DND-41 (cell line): ENCODE data around the gene AGPAT1.

Source experiments
- CTCF ChIP-seq: IDR thresholded peaks from 2 replicates; pipeline ENCODE4 v1.5.1; 2012; ENCODE audit warnings: borderline replicate concordance, low read length, moderate library complexity, mild to moderate bottlenecking; ENCODE audit not compliant: poor library complexity, severe bottlenecking; ENCODE audit errors: extremely low read depth
- EZH2 ChIP-seq: IDR thresholded peaks from 3 replicates; pipeline ENCODE4 v1.6.1; 2012; ENCODE audit warnings: borderline replicate concordance, low read depth, mild to moderate bottlenecking, moderate library complexity, low read length, inconsistent platforms; ENCODE audit not compliant: severe bottlenecking

- TF ChIP-seq CTCF, result no peak
- TF ChIP-seq EZH2, result no peak
Measured at GRCh38 chr6:32140420-32141046, 35.4 kb downstream of the AGPAT1 start.
